Upper lobe of left lung (tissue), 4 donors: ENCODE measurements around the gene LATS2.

ENCODE experiments used
- POLR2A ChIP-seq, 4 donors: fragments of 450-650 bp; IDR thresholded peaks; one replicate each; pipeline ENCODE4 v1.5.1; 2016 to 2017; ENCODE audit warnings: antibody characterized with exemption in 4 of 4, mild to moderate bottlenecking in 2 of 4
- POLR2AphosphoS5 ChIP-seq, 2 donors: sonication (generic); formaldehyde crosslinking; IDR thresholded peaks; one replicate each; pipeline ENCODE4 v1.5.1; 2017; ENCODE audit warnings: antibody characterized with exemption in 2 of 2
- TF ChIP-seq, protein P1 (sequence below), 6 experiments: fragments of 450-650 bp in 4 of 6; fragments of 200-600 bp in 2 of 6; sonication (generic) in 2 of 6; IDR thresholded peaks; one replicate each; pipeline ENCODE4 v1.5.1; 2016 to 2019; ENCODE audit warnings: antibody characterized with exemption in 6 of 6

DNA sequence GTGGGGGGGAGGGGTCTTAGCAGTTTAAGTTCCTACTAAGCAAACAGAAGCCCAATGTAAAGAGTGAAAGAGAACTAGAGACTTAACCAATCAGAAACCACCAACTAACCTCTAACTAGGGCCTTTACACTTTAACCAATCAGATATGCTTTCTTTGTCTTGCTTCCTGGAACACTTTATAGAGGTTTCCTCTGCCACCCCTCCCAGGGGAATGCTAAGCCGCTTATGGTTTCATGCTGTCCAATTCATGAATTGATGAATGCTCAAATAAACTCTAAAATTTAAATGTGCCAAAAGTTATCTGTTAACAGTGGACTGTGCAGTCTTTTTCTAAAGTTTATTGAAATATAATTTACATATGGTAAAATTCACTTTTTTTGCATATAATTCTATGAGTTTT lies 33.9 kb upstream of the LATS2 start:
- TF ChIP-seq, protein P1, sequence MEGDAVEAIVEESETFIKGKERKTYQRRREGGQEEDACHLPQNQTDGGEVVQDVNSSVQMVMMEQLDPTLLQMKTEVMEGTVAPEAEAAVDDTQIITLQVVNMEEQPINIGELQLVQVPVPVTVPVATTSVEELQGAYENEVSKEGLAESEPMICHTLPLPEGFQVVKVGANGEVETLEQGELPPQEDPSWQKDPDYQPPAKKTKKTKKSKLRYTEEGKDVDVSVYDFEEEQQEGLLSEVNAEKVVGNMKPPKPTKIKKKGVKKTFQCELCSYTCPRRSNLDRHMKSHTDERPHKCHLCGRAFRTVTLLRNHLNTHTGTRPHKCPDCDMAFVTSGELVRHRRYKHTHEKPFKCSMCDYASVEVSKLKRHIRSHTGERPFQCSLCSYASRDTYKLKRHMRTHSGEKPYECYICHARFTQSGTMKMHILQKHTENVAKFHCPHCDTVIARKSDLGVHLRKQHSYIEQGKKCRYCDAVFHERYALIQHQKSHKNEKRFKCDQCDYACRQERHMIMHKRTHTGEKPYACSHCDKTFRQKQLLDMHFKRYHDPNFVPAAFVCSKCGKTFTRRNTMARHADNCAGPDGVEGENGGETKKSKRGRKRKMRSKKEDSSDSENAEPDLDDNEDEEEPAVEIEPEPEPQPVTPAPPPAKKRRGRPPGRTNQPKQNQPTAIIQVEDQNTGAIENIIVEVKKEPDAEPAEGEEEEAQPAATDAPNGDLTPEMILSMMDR (IDR thresholded peaks at IDR 0.05) = no peak
- TF ChIP-seq POLR2AphosphoS5 (IDR thresholded peaks at IDR 0.05) (no peak), POLR2A (IDR thresholded peaks at IDR 0.05) (no peak)
